B cell (primary cell): Measurements from ENCODE around the gene CTPS2. TPM values are rescaled to one million over a fixed set of nuclear protein-coding genes. Genes with fewer than 3 reads are reported as not detected.

Source experiments
- ATAC-seq: fragments of 200-7000 bp; cut with Tn5 transposase; one replicate; pipeline ENCODE4 v1.10.0; 2021; ENCODE audit warnings: low read depth, mild to moderate bottlenecking, moderate number of reproducible peaks, moderate library complexity
- CTCF ChIA-PET: fragments of 350-600 bp; sonication (Branson Sonifier 250); formaldehyde crosslinking; loops from one replicate; lab custom pipeline; 2021; ENCODE audit warnings: antibody characterized with exemption, inconsistent platforms; lab: Charles Lee
- POLR2A ChIA-PET: fragments of 350-600 bp; sonication (Branson Sonifier 250); formaldehyde crosslinking; loops from one replicate; lab custom pipeline; 2021; ENCODE audit warnings: antibody characterized with exemption; lab: Charles Lee
- DNase-seq: peaks from one replicate; pipeline ENCODE4 v3.0.0; 2013
- H2AFZ ChIP-seq: 2 replicates; pipeline ENCODE4 v1.6.1; 2012; ENCODE audit warnings: mild to moderate bottlenecking, low read depth, low read length; ENCODE audit not compliant: insufficient read depth, poor library complexity, severe bottlenecking
- H3K27ac ChIP-seq, 2 donors: 1 replicate in 1 of 2; 2 replicates in 1 of 2; pipeline ENCODE4 v1.5.1; 2012 to 2013; ENCODE audit warnings: low read length in 2 of 2, mild to moderate bottlenecking in 2 of 2, moderate library complexity in 1 of 2
- H3K27me3 ChIP-seq, 4 experiments: fragments of 200-600 bp in 1 of 4; sonication (generic) in 1 of 4; replicated peaks in 1 of 4; 1 replicate in 2 of 4; 2 replicates in 2 of 4; pipeline versions ENCODE4 v1.6.1 to v1.7.0; 2013 to 2016; ENCODE audit warnings: low read length in 3 of 4, mild to moderate bottlenecking in 2 of 4, mixed read lengths in 1 of 4, moderate library complexity in 1 of 4; ENCODE audit not compliant: insufficient read depth in 4 of 4, control insufficient read depth in 3 of 4; ENCODE audit errors: control extremely low read depth in 1 of 4
- H3K36me3 ChIP-seq, 2 experiments: replicated peaks in 1 of 2; 1 replicate in 1 of 2; 2 replicates in 1 of 2; pipeline versions ENCODE4 v1.6.1 to v1.7.1; 2013; ENCODE audit warnings: low read length in 1 of 2; ENCODE audit not compliant: insufficient read depth in 2 of 2, control insufficient read depth in 1 of 2; ENCODE audit errors: control extremely low read depth in 1 of 2, extremely low read depth in 1 of 2
- H3K4me1 ChIP-seq, 2 donors: fragments of 200-600 bp in 1 of 2; sonication (generic) in 1 of 2; 1 replicate in 1 of 2; 2 replicates in 1 of 2; pipeline versions ENCODE4 v1.5.1 to v1.6.1; 2013 to 2017; ENCODE audit warnings: low read length in 2 of 2; ENCODE audit not compliant: control insufficient read depth in 2 of 2, insufficient read depth in 2 of 2
- H3K4me2 ChIP-seq: replicated peaks from 2 replicates; pipeline ENCODE3; 2012; ENCODE audit warnings: mild to moderate bottlenecking, low read depth, low read length; ENCODE audit not compliant: poor library complexity, severe bottlenecking
- H3K4me3 ChIP-seq, 5 experiments: fragments of 200-600 bp in 1 of 5; sonication (generic) in 1 of 5; 1 replicate in 3 of 5; 2 replicates in 2 of 5; pipeline versions ENCODE4 v1.5.1 to v1.7.0; 2011 to 2016; ENCODE audit warnings: low read length in 4 of 5, mild to moderate bottlenecking in 4 of 5, low read depth in 2 of 5, control low read depth in 1 of 5, moderate library complexity in 1 of 5; ENCODE audit not compliant: insufficient read depth in 1 of 5; ENCODE audit errors: control extremely low read depth in 1 of 5, extremely low read depth in 1 of 5
- H3K79me2 ChIP-seq: fragments of 200-600 bp; sonication (generic); one replicate; pipeline ENCODE4 v1.6.0; 2016; ENCODE audit warnings: low read length; ENCODE audit not compliant: control insufficient read depth, insufficient read depth
- H3K9ac ChIP-seq: fragments of 200-600 bp; sonication (generic); 2 replicates; pipeline ENCODE4 v1.6.1; 2017; ENCODE audit warnings: mild to moderate bottlenecking, low read length, moderate library complexity
- H3K9me3 ChIP-seq, 3 donors: one replicate each; pipeline versions ENCODE4 v1.6.1 to v1.7.1; 2013; ENCODE audit warnings: low read length in 2 of 3; ENCODE audit not compliant: control insufficient read depth in 2 of 3, insufficient read depth in 1 of 3; ENCODE audit errors: control extremely low read depth in 1 of 3
- H4K20me1 ChIP-seq: 2 replicates; pipeline ENCODE4 v1.6.0; 2012; ENCODE audit warnings: mild to moderate bottlenecking, low read length; ENCODE audit not compliant: insufficient read depth, control insufficient read depth, poor library complexity, severe bottlenecking
- H3K27ac Mint-ChIP-seq: one replicate; pipeline ENCODE4 v1.8.0; 2021; ENCODE audit warnings: mixed read lengths
- H3K27me3 Mint-ChIP-seq: one replicate; pipeline ENCODE4 v1.8.0; 2021; ENCODE audit warnings: mixed read lengths
- H3K4me1 Mint-ChIP-seq: one replicate; pipeline ENCODE4 v1.8.0; 2021; ENCODE audit warnings: mixed read lengths
- H3K4me3 Mint-ChIP-seq: one replicate; pipeline ENCODE4 v1.8.0; 2021; ENCODE audit warnings: mixed read lengths
- H3K9me3 Mint-ChIP-seq: one replicate; pipeline ENCODE4 v1.8.0; 2022; ENCODE audit warnings: mixed read lengths; ENCODE audit not compliant: insufficient read depth
- CTCF ChIP-seq: fragments of 200-600 bp; IDR thresholded peaks from one replicate; pipeline ENCODE4 v1.8.0; 2022; ENCODE audit warnings: antibody characterized with exemption, mild to moderate bottlenecking
- EZH2 ChIP-seq: IDR thresholded peaks from 2 replicates; pipeline ENCODE4 v1.6.1; 2012; ENCODE audit warnings: borderline replicate concordance, low read depth, mild to moderate bottlenecking, moderate library complexity, low read length; ENCODE audit not compliant: insufficient read depth, poor library complexity, severe bottlenecking
- WGBS: methylation state at CpG from one replicate; pipeline ENCODE4 v1.1.5; 2013; ENCODE audit warnings: missing lambda C conversion rate; ENCODE audit not compliant: insufficient coverage; 5-methylcytosine and 5-hydroxymethylcytosine counted together
- intact Hi-C: fragments of 100-400 bp; cut with micrococcal nuclease; formaldehyde crosslinking; loops from one replicate; pipeline ENCODE4 v1.10.0; 2022
- polyA plus RNA-seq: library from polyadenylated mRNA; depleted of rRNA; stranded (reverse); fragments of >200 nt; gene quantifications from 2 replicates; pipeline ENCODE4 v1.2.3, GENCODE V29; 2012
- total RNA-seq, 2 donors: library from RNA; stranded (reverse); fragments of 120-200 nt in 1 of 2; gene quantifications; 1 replicate in 1 of 2; 2 replicates in 1 of 2; pipeline versions ENCODE4 v1.2.3 to v1.2.4, GENCODE V29; 2013 to 2022

CTPS2 gene
- total and polyA plus RNA-seq, 2 donors (not counting 1 experiment from before 2014, with no cell fraction given): 2.5 to 11.7 TPM

- Mint-ChIP-seq H3K27ac (no peak overlapping the region), H3K4me1 (no peaks in the 10 kb centered on the region), H3K27me3 (no peaks in the 10 kb centered on the region), H3K4me3 (no peak overlapping the region), H3K9me3 (no peaks in the 10 kb centered on the region)
- Histone ChIP-seq H3K4me3 (no peak overlapping the region), H3K27me3 (no peaks in the 10 kb centered on the region), H3K27ac (no peak overlapping the region), H3K4me1 (no peaks in the 10 kb centered on the region), H4K20me1 (no peaks in the 10 kb centered on the region), H3K36me3 (no peaks in the 10 kb centered on the region), H3K9ac (no peak overlapping the region), H2AFZ (no peak overlapping the region), H3K9me3 (no peaks in the 10 kb centered on the region), H3K79me2 (no peaks in the 10 kb centered on the region), H3K4me2 (no peak overlapping the region)
- CTCF ChIA-PET: no interaction called here
- no peak for ATAC-seq
- intact Hi-C loops: no loop called here
- POLR2A ChIA-PET: no interaction called here
- WGBS: no CpG with 5 or more reads among the region's 5 CpGs
- no peak for TF ChIP-seq CTCF
- TF ChIP-seq EZH2: no peak
- DNase-seq: no peak
Observed at GRCh38 chrX:16664074-16664473, 48.4 kb downstream of the CTPS2 start.

- no peak overlapping the region for H3K4me3 ChIP-seq
- no peak overlapping the region for H3K4me3 Mint-ChIP-seq
- ChIA-PET POLR2A (no interaction called here), CTCF (no interaction called here)
- H3K9me3 Mint-ChIP-seq: no peaks in the 10 kb centered on the region
- no peak for DNase-seq
- H4K20me1 ChIP-seq: no peaks in the 10 kb centered on the region
- intact Hi-C loops: no loop called here
- no peaks in the 10 kb centered on the region for H3K36me3 ChIP-seq
- no peaks in the 10 kb centered on the region for H3K4me1 Mint-ChIP-seq
- no CpG with 5 or more reads among the region's 2 CpGs for WGBS
- H3K9me3 ChIP-seq: no peaks in the 10 kb centered on the region
- no peaks in the 10 kb centered on the region for H3K27me3 ChIP-seq
- H3K27ac ChIP-seq: no peak overlapping the region
- TF ChIP-seq CTCF: no peak
- TF ChIP-seq EZH2: no peak
- no peaks in the 10 kb centered on the region for H3K4me1 ChIP-seq
- H3K27me3 Mint-ChIP-seq: no peaks in the 10 kb centered on the region
- H3K79me2 ChIP-seq: no peaks in the 10 kb centered on the region
- H3K4me2 ChIP-seq: no peak overlapping the region
- H3K9ac ChIP-seq: no peak overlapping the region
- no peak for ATAC-seq
- no peak overlapping the region for H2AFZ ChIP-seq
- H3K27ac Mint-ChIP-seq: no peak overlapping the region
Observed at GRCh38 chrX:16662402-16662801, 50.1 kb downstream of the CTPS2 start.
